IPS-NIHi11 (cell line): Measurements from ENCODE around the gene RPS6KA2.

Experiments
- DNase-seq: peaks from one replicate; pipeline ENCODE4 v3.0.0; 2012; ENCODE audit warnings: mixed read lengths, low spot score

RPS6KA2 gene

DNA sequence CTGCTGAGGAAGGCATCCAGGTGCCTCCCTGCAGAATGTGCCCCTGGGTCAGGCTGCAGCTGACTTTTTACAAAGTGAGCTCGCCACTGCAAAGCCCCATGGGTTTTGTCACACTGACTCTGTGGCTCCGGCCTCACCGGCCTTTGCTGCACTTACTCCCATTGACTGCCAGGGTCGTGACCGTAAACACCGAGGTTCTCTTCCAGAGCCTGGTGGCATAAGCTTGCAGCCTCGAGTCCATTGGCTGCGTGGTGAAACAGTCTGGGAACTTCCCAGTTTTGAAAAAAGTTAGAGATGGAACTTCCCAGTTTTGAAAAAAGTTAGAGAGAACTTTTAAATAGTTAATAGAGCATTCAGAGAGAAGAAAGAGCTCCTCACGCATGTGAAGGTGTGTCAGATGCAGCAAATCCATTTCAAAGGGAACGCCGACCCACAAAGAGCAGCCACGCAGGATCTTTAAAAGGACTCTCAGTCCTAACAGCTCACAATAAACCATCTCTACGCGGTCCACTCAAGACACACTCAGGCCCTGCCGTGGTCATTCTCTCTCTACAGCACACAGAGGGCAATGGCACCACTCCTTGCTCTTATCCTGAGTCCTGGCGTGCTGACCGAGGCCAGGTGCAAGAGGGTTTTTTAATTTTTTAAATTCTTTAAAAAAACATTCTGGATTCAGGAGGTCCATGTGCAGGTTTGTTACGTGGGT is 53.4 kb downstream of the RPS6KA2 start:
- no peak for DNase-seq

GRCh38 chr6:166572370-166573261 is 54.4 kb downstream of the RPS6KA2 start:
- peak; percentile 49 for DNase-seq

GRCh38 chr6:166570929-166571713 is 55.9 kb downstream of the RPS6KA2 start:
- DNase-seq = no peak

DNA sequence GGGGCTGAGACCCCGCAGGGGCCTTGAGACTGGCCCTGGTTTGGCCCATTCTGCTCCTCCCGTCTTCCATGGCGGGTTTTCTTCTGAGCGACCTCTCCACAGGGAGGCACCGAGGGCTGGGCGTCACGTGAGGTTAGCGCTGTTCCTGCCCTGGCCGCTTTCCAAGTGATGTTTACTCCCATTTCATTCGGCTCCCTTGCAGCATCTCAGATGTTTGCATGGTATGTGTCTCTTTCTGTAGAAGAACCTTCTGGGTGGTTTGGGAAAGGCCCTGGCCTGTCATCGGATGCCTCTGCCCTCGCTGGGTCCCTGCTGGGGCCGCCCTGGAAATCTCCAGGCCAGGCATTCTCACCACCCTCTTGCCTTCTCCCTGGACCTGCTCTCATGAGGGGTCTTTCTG is 57.8 kb downstream of the RPS6KA2 start:
- no peak for DNase-seq

GRCh38 chr6:166567813-166568212 is 59.2 kb downstream of the RPS6KA2 start:
- no peak for DNase-seq

GRCh38 chr6:166567107-166567506 is 59.9 kb downstream of the RPS6KA2 start:
- no peak for DNase-seq

DNA sequence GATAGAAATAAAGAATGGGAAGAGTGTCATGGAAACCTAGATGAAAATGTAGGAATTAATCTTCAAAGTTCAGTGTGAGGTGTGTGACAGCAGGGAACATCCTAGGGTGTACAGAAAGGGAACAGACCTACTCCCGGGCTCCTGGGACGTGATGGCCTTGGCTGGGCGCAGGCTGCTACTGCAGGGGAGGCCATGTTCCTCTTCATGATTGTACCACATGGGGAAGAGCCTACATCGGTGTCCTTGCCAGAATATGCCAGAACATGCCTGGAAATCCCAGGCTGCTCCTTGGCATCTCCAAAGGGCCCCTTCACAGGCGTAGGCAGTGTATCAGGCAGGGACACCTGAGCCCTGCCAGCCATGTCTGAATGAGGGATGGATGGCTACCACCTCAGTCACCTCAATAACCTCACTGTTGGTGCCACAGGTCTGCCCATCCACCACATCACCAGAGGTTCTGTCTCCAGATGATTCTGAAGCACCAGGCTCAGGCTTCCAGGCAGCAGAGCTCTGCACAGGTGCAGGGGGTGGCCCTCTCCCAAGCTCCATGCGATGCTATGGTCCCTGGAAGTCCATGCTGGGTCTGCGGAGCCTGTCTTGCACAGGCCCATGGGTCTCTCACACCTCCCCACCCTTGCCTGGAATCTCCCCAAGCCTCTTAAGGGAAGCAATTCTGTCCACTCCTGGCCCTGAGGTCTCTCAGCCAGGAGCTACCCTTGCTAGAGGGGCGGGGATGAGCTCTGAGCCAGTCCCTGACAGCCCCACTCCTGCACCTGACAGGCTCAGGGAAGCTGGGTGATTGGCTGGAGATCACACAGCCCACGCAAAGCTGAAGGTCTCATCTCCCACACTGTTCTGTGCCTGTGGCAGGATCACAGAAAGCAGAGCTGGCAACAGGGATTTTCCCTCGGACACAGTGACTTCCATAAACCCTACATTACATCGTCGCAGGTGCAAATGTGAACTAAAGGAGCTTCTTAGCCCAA is 60.7 kb downstream of the RPS6KA2 start:
- DNase-seq = no peak

DNA sequence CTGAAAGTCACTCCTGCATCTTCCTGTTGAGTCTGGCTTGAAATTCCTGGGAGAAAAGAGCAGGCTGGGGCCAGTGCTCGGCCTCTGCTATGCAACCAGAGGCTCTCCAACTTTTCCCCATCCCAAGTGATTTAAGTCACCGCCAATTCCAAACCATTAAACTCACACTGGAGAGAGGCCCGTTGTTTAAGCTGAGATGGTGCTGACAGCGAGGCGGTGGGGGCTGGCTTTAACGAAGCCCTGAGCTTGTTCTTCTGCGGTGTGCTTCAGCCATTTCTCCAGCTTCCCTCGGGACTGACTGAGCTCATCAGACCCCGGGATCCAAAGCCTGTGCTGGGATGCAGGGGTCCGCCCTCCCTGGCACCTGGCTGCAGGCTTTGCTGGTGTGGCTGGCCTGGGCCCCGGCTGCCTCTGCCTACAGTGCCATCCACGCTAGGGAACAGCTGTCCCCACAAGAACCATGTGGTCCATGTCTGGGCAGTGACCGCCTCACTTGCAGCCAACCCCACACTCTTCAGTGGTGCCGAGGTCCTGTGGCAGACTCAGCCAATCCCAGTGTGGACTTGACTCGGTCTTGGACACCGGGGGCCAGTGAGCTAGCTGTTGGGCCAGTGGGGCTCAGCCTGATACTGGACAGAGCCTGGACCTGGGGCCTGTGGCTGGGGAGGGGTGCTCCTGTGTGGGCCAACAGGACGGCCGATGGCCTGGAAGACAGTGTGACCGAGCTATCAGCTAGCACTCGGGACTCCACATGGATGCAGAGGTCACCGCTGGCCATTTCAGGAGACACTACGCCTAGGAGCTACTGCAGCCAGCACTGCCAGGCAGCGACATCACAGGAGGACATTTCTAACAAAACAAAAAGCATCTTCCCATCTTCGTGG is 61.7 kb downstream of the RPS6KA2 start:
- no peak for DNase-seq

GRCh38 chr6:166563805-166564204 is 63.2 kb downstream of the RPS6KA2 start:
- no peak for DNase-seq

GRCh38 chr6:166563200-166563599 is 63.9 kb downstream of the RPS6KA2 start:
- DNase-seq = no peak

DNA sequence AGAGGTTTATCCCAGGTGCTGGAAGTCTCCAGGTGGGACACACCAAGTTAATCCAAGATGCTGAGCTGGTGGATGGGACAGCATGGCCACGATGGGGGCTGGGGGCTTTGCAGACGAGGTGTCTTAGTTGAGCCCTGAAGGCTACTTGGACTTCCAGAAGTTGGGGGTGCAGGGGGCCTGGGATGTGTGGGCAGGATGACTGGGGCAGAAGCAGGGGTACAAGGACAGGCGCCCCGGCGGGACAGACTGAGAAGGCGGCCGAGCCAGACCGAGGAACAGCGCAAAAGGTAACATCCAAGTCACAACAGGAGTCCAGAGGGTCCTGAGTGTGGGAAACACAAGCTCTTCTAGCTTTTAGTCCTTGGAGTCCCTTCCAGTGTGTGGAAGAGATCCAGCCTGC is 64.3 kb downstream of the RPS6KA2 start:
- no peak for DNase-seq

DNA sequence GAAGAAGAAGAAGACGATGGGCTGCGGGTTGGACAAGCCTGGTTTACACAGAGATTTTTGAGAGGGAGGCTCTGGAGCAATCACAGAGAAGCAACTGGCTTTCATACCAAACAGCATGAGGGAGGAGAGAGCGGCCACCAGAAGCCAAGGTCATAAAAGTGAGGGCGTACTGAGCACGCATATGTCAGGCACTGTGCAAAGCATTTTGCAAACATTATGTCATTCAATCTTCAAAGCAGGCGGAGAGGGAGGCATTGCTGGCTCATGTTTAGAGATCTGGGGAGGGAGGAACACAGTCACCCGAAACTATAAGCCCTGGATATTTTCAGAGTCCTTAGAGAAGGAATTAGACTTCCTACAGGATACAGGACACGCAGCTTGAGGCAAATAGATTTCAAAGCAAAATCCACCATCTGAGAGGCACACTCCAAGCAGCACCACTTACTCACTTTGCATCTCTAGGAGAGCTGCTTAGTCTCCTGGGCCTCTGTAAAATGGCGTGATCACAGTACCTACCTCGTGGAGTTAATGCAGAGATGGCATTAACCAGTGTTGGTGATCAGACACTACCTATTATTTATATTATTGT is 65.2 kb downstream of the RPS6KA2 start:
- no peak for DNase-seq

DNA sequence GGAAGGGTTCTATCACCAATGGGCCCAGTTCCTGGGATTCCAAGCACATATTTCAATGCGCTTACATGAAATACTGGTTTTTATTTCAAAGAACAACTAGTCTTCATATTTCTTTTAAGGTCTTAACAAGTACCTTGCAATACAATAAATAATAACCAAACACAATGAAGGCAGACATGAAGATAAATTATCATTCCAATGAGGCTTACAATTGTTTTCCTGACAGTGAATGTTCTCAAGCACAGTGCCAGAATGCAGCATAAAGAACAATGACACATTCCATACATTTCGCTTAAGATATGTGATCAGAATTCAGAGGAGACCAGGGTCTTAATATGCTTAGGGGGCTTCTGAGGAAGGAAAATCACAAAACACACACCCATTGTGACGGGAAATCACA is 66.8 kb downstream of the RPS6KA2 start:
- no peak for DNase-seq

GRCh38 chr6:166559662-166560061 is 67.4 kb downstream of the RPS6KA2 start:
- no peak for DNase-seq

GRCh38 chr6:166559211-166559610 is 67.8 kb downstream of the RPS6KA2 start:
- no peak for DNase-seq

GRCh38 chr6:166558156-166559005 is 68.7 kb downstream of the RPS6KA2 start:
- no peak for DNase-seq

DNA sequence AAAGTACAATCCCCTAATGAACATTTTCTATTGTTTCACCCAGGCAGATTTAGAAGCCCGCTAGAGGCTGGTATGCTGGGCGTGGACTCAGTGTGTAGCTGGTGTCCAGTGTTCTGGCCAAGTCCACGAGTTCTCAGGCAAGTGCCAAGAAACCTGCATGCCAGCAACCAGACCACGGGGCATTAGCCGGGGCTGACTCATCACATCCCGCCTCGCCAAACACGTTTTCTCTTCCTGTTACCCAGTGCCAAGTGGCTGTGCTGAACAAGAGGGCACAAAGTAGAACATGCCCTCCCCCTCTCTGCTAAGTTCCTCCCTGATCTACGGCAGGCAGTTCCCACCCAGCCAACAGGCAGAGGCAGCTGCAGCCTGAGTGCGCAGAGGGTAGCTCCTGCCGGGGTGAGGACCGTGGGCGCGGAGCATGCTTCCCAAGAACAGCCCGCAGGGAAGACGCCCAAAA is 70.2 kb downstream of the RPS6KA2 start:
- peak; percentile 66 for DNase-seq

GRCh38 chr6:166556336-166556735 is 70.7 kb downstream of the RPS6KA2 start:
- DNase-seq = no peak

- no peak for DNase-seq
Measured at GRCh38 chr6:166555086-166555485, 72.0 kb downstream of the RPS6KA2 start.
